ENCODE data around the gene DLG5. TPM values are rescaled to one million over a fixed set of nuclear protein-coding genes. Genes with fewer than 3 reads are reported as not detected.

The DLG5 gene
- polyA plus RNA-seq, 1 of the 3 experiments (the other 2 are of a cell fraction), result 31.3 TPM

DNA sequence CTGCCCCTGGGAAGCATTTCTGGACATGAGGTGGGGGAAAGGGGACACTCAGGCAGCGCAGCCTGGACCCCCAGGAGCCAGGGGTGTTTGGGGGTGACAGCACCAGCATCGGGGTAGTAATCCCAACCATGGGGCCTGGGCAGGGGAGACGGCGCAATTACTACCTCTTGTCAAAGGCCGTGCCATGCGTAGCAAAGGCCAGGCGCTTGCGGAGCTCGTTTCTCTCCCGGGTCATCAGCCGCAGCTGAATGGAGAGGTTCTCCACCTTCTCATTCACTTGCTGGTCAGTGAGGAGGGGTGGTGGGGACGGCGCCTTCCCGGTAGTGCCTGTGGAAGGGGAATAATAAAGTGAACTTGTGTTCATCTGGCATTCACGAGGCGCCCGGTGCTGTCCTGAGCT lies 70.0 kb downstream of the DLG5 start:
- no peaks in the 10 kb centered on the region for H3K9me2 ChIP-seq
- peaks cover 10% of the 10 kb centered on the region; the same call in 1 of the 2 replicates for H4K20me1 ChIP-seq (ENCODE audit: insufficient read depth)
- ChIA-PET CTCF (interaction anchor here (2.0 to 2.7 kb wide), 2 partner anchors 10 to 70 kb away, joined by 7 to 10 read pairs; partner anchors contain the start of gene DLG5), POLR2A (interaction anchor here (0.6 kb wide), 1 partner anchor 33 kb away, joined by 4 read pairs; no protein-coding TSS in a partner anchor)
- no peak overlapping the region for H2AFZ ChIP-seq (ENCODE audit: low read depth)
- H3K9ac ChIP-seq, result no peak overlapping the region
- H3K79me2 ChIP-seq (ENCODE audit: insufficient read depth), result peaks cover 44% of the 10 kb centered on the region; the same call in 1 of the 2 replicates
- H3K27ac ChIP-seq (ENCODE audit: low read depth in 2 of 2, low read length in 1 of 2), result no peak overlapping the region
- DNase-seq, result no peak
- WGBS (ENCODE audit: low lambda C conversion rate), result 97% methylated on average over 13 of the region's 17 CpGs
- no peaks in the 10 kb centered on the region for H3K9me3 ChIP-seq
- H3K4me1 ChIP-seq (ENCODE audit: control insufficient read depth in 1 of 2, insufficient read depth in 2 of 2, low read depth in 1 of 2, low read length in 1 of 2), result peaks cover 0 to 4% of the 10 kb centered on the region in 2 experiments; a peak in 1 of 4 replicates
- H3K4me2 ChIP-seq, result no peak overlapping the region
- no peaks in the 10 kb centered on the region for H3F3A ChIP-seq (replicated peaks; ENCODE audit: insufficient read depth)
- TF ChIP-seq, protein P1, sequence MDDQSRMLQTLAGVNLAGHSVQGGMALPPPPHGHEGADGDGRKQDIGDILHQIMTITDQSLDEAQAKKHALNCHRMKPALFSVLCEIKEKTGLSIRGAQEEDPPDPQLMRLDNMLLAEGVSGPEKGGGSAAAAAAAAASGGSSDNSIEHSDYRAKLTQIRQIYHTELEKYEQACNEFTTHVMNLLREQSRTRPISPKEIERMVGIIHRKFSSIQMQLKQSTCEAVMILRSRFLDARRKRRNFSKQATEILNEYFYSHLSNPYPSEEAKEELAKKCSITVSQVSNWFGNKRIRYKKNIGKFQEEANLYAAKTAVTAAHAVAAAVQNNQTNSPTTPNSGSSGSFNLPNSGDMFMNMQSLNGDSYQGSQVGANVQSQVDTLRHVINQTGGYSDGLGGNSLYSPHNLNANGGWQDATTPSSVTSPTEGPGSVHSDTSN (IDR thresholded peaks at IDR 0.05), result no peak
- TF ChIP-seq TCF12 (IDR thresholded peaks at IDR 0.05), result no peak
- no peak for TF ChIP-seq POLR2AphosphoS5 (IDR thresholded peaks at IDR 0.05; ENCODE audit: low read depth, low read length)
- TF ChIP-seq, protein P2, sequence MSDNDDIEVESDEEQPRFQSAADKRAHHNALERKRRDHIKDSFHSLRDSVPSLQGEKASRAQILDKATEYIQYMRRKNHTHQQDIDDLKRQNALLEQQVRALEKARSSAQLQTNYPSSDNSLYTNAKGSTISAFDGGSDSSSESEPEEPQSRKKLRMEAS (IDR thresholded peaks at IDR 0.05; ENCODE audit: low read depth), result no peak
- TF ChIP-seq ELF1 (IDR thresholded peaks at IDR 0.05), result no peak
- no peak for TF ChIP-seq NFIC (IDR thresholded peaks at IDR 0.05; ENCODE audit: borderline replicate concordance)
- TF ChIP-seq JUND (IDR thresholded peaks at IDR 0.05), result no peak
- TF ChIP-seq RAD21 (IDR thresholded peaks at IDR 0.05; ENCODE audit: low read length), result no peak
- TF ChIP-seq FOSL2 (IDR thresholded peaks at IDR 0.05; ENCODE audit: borderline replicate concordance, low read depth), result no peak
- no peak for TF ChIP-seq GATA2 (CRISPR knock-in tag; IDR thresholded peaks at IDR 0.05)
- TF ChIP-seq, protein P3, sequence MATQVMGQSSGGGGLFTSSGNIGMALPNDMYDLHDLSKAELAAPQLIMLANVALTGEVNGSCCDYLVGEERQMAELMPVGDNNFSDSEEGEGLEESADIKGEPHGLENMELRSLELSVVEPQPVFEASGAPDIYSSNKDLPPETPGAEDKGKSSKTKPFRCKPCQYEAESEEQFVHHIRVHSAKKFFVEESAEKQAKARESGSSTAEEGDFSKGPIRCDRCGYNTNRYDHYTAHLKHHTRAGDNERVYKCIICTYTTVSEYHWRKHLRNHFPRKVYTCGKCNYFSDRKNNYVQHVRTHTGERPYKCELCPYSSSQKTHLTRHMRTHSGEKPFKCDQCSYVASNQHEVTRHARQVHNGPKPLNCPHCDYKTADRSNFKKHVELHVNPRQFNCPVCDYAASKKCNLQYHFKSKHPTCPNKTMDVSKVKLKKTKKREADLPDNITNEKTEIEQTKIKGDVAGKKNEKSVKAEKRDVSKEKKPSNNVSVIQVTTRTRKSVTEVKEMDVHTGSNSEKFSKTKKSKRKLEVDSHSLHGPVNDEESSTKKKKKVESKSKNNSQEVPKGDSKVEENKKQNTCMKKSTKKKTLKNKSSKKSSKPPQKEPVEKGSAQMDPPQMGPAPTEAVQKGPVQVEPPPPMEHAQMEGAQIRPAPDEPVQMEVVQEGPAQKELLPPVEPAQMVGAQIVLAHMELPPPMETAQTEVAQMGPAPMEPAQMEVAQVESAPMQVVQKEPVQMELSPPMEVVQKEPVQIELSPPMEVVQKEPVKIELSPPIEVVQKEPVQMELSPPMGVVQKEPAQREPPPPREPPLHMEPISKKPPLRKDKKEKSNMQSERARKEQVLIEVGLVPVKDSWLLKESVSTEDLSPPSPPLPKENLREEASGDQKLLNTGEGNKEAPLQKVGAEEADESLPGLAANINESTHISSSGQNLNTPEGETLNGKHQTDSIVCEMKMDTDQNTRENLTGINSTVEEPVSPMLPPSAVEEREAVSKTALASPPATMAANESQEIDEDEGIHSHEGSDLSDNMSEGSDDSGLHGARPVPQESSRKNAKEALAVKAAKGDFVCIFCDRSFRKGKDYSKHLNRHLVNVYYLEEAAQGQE (IDR thresholded peaks at IDR 0.05; ENCODE audit: low read depth, low read length), result no peak
- no peak for TF ChIP-seq NRF1 (IDR thresholded peaks at IDR 0.05; ENCODE audit: low read depth, low read length)
- no peak for TF ChIP-seq SMC3 (IDR thresholded peaks at IDR 0.05; ENCODE audit: low read depth, low read length)
- no peak for TF ChIP-seq MEF2A (IDR thresholded peaks at IDR 0.05; ENCODE audit: borderline replicate concordance, low read depth)
- TF ChIP-seq MXI1 (IDR thresholded peaks at IDR 0.05; ENCODE audit: low read depth, low read length), result no peak
- no peak overlapping the region for H3K4me3 ChIP-seq (ENCODE audit: low read depth in 2 of 2, low read length in 1 of 2)
- H3K27me3 ChIP-seq (ENCODE audit: insufficient read depth), result no peaks in the 10 kb centered on the region
- H3K36me3 ChIP-seq (replicated peaks in 1 of 2; ENCODE audit: control insufficient read depth in 1 of 2, insufficient read depth in 2 of 2, low read length in 1 of 2), result peaks cover 12 to 14% of the 10 kb centered on the region in 2 experiments
